GM19025 (cell line): Measurements from ENCODE around the gene CAPZB.

ENCODE experiments used
- ATAC-seq: cut with Tn5 transposase; IDR thresholded peaks from one replicate; pipeline ENCODE4 v1.9.1; 2021; ENCODE audit warnings: mild to moderate bottlenecking, low read depth, moderate library complexity; ENCODE audit not compliant: unreplicated experiment

CAPZB gene

DNA sequence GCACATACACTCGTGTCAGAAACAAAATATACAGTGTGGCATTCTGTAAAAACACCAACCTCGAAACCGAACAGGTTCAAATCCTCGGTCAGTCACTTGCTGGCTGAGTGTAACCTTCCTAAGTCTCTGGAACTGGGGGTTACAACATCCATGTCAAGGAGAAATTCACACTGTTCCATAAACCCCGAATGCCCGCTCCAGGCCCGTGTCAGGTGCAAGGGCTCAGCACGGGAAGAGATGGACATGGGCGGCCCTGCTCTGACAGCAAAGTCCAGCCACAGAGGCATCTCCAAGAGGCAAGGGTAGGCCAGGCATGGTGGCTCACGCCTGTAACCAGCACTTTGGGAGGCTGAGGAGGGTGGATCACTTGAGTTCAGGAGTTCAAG lies 93.8 kb downstream of the CAPZB start:
- no peak for ATAC-seq

DNA sequence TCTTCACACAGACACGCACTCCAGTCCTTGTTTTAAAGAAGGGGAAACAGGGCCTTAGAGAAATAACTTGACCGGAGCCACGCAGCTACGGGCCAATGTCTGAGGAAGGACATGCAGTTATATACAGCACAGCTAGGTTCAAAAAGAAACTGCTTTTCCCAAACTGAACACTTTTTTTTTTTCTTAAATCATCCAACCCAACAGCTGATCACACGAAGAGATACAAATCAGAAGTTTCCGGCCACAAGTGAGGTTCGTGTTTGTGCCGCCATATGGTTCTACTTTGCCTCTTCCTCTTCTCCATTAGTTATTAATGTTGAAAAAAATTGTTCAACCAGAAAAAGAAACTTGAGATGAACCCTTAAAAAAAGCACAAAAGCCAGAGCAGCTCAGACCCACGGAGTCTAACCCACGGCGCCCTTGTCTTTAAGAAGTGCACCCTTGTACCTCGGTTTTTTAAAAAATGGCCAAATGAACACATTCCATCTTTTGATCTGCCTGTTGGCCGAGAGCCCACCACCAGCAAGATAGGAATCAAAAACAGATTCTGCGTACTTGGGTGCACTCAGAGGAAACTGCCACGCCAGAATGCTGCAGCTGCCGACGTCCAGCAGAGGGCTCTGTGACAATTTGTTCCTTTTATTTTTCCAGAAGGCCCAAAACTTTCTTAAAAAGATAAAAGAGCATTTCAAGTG lies 94.3 kb downstream of the CAPZB start:
- ATAC-seq, result peak; percentile 55

DNA sequence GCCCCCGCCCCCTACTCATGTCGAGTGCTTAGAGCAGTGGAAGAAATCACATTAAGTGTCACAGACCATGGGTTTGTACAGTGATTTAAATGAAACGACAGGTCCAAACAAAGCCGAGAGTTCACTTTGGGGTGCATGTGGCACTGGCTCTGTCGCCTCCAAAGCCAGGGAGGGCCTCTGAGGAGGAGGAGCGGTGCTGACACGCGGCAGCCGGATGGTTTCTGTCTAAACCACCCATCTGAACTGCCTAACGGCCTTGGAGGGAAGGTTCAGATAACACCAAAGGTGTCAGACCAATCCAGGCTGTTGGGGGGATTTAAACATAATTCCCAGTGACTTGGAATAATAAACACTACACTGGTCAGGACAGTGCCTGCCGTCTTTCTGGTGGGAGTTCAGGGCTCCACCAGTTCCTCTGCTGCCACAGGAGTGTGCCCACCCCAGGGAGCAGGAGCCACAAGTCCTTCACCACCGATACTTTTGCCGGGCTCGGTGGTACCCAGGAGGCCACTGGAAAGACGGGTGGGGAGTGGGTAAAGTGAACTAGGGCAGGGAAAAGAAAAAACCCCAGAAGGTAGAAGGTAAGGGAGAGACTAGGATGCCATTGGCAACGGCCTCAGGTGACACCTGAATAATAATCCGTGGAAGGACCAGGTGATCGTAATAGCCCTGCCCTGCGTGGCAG lies 95.0 kb downstream of the CAPZB start:
- ATAC-seq, result no peak

DNA sequence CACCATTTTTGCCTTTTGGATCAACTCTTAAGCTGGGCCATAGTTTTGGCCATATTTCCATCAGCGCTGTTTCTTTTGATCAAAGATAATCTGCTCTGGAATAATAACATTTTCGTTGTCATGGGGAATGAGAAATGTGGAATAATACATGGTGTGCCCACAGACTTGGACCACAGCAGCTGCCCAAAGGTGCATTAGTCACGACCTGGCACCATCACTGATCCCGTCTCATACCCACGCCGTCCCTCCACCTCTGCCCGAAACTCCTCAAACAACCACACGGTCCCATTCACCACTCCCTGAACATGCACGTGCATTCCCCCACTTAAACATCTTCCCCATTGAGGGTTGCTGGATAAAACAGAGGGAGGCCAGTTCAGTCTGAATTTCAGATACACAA lies 96.4 kb downstream of the CAPZB start:
- no peak for ATAC-seq

DNA sequence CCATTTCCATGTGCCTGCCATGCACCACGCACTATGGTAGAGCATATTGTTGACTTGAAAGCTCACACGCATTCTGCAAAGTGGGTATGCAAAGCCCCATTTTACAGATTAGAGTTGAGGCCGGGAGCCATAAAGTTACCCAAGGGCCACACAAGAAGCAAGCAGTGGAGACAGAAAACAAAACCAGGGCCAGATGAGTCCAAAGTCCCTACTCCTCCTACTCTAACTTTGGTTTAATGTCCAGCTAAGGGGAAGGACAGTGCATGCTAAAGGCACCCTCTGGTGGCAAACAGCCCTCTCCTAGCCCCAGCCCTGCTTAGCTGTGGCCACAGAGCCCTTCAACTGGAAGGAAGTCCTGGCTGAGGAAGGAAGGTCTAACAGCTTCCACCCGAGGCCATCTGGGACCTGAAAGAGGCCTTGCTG lies 98.3 kb downstream of the CAPZB start:
- no peak for ATAC-seq

DNA sequence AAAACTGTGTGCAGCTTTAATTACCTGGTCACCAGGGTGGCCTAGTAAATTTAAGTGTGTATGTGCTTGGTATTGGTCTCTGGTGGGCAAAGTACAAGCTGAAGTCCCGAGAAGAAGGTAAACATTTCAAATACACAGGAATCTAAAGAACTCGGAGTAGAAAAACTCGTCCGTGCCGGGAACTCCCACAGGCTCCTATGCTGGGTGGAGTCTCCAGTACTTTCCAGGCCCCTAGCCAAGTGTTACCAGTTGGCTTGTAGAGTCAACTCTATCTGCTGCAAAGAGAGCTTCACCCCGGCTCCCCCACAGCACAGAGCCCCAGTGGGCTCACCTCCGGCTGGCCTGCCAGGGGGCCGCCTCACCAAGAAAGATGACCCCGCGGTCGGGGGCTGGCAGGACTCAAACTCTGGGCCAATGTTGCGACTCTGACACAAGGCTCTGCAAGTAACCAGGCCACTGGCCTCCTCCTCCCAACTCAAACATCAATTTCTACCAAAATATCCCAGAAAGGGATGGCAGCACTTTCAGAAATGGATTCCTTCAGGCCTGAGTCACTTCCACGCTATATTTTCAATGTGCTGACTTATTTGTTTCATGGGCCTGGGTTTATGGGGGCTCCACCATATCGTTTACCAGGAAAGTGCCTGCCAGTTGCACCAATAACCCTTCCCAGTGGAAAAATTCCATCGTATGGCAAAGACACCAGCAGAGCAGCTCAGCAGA lies 99.3 kb downstream of the CAPZB start:
- ATAC-seq, result no peak

DNA sequence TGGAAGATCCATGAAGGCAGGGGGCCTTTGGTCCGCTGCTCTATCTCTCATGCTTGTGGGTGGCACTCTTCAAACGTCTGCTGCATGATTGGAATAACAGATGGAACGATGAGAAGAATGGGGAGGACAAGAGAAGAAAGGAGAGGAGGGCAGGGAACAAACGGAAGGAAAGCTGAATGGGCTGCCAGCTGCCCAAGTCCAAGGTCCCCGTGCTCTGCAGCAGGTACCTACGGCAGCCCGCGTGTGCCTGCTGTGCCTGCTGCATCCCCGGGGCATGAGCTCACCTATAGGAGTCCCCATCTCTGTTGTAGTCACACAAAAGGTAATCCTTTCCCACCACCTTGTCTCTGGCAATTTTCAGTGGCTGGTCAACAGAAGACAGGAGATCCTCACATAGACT lies 100.1 kb downstream of the CAPZB start:
- ATAC-seq, result no peak

DNA sequence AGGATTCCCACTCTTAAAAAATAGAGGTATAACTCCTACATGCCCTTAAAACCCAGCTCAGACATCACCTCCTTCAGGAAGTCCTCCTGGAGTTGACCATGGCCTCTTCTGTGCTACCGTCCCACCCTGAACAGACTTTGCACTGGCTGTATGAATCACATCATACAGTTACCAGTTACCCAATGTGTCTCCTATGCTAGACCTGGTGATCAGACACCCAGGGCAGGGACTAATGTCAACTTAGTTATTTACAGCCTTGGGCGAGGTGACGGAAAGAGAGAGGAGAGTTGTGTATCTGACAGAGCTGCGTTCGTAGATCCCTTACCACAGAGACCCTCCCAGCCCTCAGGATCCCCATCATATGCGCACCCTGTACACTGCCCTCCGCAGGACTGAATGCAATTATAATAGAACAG lies 100.6 kb downstream of the CAPZB start:
- no peak for ATAC-seq

DNA sequence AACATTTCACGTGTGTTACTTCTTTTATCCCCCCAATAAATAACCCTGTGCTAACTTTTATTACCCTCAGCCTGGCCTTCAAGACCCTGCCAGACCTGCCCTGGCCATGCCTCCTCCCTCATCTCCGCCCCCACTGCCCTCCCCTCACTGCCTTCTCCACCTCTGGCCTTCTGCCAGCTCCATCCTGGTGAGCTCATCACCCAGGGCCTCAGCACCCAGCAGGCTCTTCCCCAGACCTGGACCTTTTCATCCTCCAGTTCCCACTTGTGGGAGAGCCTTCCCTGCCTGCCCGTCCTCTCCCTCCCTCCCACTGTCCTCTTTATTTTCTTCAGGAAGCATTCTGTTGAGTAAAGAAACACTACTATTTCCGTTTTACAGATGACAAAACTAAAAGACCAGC lies 101.2 kb downstream of the CAPZB start:
- no peak for ATAC-seq

DNA sequence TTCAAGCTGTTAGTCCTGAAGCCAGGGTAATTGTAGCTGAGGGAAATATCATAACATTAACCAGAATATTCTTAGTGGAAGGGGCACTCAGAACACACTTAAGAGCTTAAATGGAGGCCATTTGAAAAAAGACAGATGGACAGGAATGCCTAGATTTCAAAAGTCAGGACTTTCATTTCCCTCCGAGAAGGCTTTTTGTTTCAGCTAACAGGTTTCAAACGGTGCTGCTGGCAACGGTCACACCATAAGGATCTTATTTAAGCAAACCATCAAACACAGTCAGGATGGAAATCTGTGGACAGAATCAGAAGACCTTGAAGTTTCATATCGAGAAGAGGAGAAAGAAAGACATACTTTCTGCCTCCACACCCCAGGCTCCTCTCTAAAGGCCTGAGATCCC lies 103.1 kb downstream of the CAPZB start:
- ATAC-seq, result no peak

DNA sequence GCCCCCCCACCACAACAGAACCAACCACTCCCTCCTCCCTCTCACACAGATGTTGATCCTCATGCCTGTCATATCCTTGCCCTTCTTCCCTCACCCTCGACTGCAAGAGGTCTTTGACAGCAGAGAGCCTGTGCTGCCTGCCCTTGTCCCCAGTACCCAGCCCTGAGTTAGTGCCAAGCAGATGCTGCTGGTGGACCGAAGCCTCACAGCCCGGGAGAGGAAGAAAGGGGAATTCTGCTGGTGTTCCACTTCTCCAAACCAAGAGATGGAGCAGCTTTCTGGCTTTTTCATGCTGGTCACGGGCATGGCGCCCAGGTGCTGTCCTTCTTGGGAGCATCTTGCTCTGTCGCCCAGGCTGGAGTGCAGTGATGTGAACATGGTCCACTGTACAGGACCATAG lies 104.1 kb downstream of the CAPZB start:
- no peak for ATAC-seq

DNA sequence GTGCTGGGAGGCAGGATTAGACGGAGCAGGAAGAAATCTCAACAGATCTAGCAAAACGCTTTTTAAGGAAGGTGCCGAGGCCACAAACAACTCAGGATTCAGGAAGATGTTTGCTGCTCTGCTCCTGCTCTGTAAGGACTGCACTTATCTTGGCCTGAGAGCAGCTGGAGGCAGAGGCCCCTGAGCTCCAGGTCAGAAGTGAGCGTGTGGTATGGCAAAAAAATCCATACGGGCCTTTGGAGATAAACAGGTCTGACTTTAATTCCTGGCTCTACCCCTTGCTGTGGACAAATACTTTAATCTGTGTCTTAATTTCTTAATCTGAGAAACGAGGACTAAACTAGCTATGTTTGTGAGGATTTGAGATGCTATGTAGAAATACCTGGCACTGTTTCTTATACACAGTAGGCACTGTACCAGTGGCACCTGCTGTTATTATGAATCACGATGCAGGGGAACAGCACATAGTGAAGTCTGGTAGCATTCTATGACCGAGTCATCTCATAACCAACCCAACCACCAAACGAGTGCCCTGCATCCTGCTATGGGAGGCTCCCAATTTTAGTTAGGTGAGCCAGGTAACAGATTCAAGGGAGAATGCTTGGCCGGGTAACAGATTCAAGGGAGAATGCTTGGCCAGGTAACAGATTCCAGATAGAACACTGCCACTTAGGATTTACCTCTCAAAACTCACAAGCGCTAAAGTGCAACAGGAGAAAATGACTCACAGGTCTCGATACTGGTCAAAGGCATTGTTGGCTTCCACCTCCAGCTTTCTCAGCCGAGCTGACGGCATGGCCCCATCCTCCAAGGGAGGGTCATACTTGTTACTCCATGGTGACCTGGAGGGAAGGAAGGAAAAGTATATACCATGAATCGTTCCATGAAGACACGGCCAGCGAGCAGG lies 107.3 kb downstream of the CAPZB start:
- no peak for ATAC-seq

DNA sequence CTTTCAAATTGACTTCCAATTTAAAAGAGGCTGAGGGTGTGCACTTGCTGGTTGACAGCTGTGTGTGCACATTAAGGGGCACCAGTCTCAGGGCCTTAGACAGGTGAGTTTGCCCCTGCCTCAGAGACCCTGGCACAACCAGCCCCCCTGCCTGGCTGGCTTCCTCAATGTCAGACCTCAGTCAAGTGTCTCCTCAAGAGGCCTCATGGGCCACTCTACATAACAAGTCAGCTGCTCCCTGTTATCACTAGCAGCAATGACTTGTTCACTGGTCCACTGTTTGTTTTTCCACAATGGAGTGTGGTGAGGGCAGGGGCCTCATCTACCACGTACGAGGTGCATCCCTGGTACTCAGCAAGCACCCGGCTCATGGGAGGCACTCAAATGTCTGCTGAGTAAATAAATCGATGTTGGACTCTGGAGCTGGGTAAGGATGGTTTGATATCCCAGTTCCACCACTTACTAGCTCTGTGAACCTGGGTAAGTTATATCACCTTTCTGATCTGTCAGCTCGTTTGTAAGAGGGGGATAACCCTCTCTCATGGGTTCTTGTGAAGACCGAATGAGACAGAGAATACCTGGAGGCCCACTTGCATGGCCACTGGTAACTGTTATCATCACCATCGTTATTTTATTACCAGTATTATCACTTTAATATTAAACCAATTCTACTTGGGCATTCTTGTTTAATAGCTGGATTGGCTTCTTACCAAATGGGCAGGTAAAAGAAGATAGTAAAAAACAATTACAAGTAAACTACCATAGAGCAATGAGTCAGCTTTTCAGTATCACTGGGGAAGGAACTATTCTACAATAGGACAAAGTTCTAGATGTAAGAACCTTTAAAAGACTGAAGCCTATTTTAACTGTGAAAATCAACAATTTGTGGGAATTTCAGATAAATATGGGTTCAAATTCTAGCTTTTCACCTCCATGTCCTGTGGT lies 108.6 kb downstream of the CAPZB start:
- no peak for ATAC-seq

DNA sequence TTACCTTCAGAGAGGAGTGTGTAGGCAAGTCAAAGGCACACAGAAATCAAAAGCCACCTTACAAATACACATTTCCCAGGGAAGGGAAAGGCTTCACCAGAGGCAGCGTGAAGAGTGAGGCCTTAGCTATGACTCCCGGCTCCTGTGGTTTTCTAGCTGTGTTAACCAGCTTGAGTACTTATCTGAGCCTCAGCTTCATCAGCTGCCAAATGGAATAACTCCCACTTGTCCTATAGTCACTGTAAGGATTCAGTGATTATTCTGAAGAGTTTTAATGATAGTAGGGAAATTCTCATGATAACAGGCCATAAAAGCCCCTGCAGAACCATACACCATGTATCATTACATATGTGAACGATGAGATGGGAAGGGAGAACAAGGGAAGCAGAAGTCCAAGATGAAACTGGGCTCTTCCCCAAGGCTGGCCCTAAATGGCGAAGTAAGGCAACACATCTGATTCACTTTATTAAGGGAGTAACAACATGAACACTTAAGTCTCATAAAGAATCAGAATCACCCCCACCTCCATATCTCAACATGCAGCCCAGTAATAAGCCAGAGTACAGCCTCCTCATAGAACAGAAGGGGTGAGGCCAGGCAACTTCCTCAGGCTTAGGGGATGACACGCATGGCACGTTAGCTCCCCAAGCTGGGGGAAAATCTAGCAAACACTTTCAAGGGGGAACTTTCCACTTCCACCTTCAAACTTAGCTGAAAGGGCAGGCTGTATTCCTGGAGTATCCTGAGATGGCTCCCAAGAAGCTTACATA lies 109.5 kb downstream of the CAPZB start:
- no peak for ATAC-seq

DNA sequence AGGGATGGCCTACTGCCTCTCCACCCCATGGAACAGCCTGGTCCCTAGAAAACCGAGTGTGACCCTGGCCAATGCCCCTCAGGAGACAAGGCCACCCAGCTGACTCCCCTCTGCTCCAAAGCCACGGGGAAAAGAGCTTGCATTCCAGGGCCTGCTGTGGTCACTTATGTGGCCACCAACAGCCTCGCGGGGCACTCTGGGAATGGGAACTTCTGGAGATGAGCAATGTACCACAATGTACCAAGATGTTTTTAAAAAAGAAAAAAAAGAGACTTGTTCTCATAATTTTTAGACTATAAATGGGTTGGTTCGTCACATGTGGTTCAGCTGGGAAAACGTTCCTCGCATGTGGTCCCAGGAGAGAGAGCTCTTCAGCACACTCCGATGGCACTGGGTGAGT lies 110.4 kb downstream of the CAPZB start:
- no peak for ATAC-seq

DNA sequence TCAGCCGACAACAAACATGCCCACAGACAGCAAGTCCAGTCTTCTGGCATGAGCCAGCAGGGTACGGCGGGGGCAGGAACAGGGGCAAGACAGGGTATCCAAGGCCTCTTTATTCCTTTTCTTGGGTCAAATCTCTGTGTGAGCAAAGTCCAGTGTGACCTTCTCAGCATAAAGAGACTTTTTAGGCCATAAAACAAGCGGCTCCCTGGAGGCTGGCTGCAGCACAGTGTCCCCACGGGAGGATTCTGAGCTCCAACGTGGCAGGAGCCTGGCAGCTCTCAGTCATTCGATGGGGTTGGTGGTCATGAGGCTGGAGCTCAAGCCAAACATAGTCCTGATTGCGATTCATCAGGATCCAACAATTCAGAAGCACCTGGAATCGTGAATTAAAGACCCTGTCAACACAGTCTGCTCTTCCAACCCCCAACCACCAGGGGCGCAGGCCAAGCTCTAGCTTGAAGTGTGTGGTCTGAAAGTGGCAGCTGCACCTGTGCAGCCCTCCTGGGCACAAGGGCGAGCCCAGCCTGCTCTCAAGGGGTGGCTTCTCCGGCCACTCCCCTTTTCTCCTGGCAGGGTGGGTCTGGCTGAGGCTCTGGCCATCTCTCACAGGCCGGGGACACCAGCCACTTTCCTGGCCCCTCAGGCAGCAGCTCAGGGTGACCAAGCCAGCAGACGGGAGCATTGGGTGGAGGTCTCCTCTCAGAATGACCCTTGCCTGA lies 111.1 kb downstream of the CAPZB start:
- no peak for ATAC-seq

DNA sequence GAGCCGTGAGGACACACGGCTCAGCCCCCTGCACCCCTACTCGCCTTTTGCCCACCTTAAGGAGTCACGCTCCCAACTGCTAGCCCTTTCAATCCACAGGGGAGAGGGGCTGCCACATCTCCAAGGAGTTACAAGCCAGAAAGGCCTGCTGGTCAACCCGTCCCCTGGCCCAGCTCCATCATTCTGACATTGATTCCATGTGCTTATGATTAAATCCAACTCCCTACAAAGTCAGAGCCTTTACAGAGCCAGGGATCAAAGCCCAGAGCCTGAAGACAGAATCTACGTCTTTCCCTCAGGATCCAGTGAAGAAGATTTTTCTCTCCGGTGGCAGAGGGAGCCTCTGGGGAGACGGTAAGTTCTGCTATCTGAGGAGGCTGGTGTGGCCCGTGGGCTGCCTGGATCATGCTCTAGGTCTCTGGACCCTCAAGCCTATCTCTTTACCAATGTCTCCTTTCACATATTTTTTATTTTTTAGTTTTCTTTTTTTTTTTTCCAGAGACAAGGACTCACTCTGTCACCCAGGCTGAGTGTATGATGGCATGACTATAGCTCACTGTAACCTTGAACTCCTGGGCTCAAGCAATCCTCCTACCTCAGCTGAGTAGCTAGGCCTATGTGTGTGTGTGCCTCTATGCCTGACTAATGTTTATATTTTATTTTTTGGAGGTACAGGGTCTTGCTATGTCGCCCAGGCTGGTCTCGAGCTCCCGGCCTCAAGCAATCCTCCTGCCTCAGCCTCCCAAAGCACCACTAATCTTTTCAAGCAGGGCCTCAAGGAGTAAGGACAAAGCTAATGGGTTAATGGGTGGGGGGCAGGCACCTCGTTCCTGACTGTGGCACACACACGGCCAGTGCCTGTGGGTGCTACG lies 111.9 kb downstream of the CAPZB start:
- ATAC-seq, result no peak
